Measurements from ENCODE around the gene SPATA13. TPM values are rescaled to one million over a fixed set of nuclear protein-coding genes. Genes with fewer than 3 reads are reported as not detected.

The SPATA13 gene
- total RNA-seq, 1 experiment from 2014 or later = 14.1 TPM

GRCh38 chr13:24184265-24184841 lies 23.8 kb downstream of the SPATA13 start:
- H3K27ac Mint-ChIP-seq = no peak overlapping the region
- no peaks in the 10 kb centered on the region for H3K27me3 ChIP-seq (ENCODE audit: insufficient read depth, low read length)
- H4K91ac ChIP-seq (ENCODE audit: insufficient read length, low read depth, low read length) = no peak overlapping the region
- H3K4me2 ChIP-seq (ENCODE audit: insufficient read depth, insufficient read length, low read length) = no peak overlapping the region
- H2BK15ac ChIP-seq (ENCODE audit: low read depth, low read length) = no peak overlapping the region
- no peaks in the 10 kb centered on the region for H3K23me2 ChIP-seq (ENCODE audit: insufficient read length, low read depth, low read length, poor library complexity, severe bottlenecking)
- no peak overlapping the region for H3K18ac ChIP-seq (ENCODE audit: insufficient read length, low read depth, low read length)
- no peak overlapping the region for H3K27ac ChIP-seq (ENCODE audit: insufficient read length, low read depth, low read length)
- no peak overlapping the region for H3K56ac ChIP-seq (ENCODE audit: insufficient read length, low read depth, low read length)
- H3T11ph ChIP-seq (ENCODE audit: low read length) = no peak overlapping the region
- no peak overlapping the region for H2BK20ac ChIP-seq (ENCODE audit: low read depth, low read length, poor library complexity, severe bottlenecking)
- DNase-seq = no peak
- peaks cover 0 to 9% (median 8%) of the 10 kb centered on the region in 3 experiments; a peak in 3 of 7 replicates for H3K36me3 Mint-ChIP-seq (ENCODE audit: insufficient read depth in 1 of 3, low read depth in 3 of 3)
- peaks cover 2% of the 10 kb centered on the region for H3K79me2 ChIP-seq (ENCODE audit: insufficient read depth, low read length)
- no peak overlapping the region for H3K9ac ChIP-seq (ENCODE audit: extremely low read depth, insufficient read length, low read length)
- no peak overlapping the region for H2AK5ac ChIP-seq (ENCODE audit: insufficient read length, low read length)
- H3K4me1 Mint-ChIP-seq = peaks cover 32 to 39% of the 10 kb centered on the region in 2 experiments
- no peak overlapping the region for H4K8ac ChIP-seq (replicated peaks; ENCODE audit: insufficient read length, low read depth, low read length)
- H4K5ac ChIP-seq (ENCODE audit: insufficient read length, low read depth, low read length) = no peak overlapping the region
- H2BK12ac ChIP-seq (ENCODE audit: insufficient read length, low read depth, low read length) = no peak overlapping the region
- H2BK5ac ChIP-seq (ENCODE audit: insufficient read length, low read length) = no peak overlapping the region
- H2AFZ ChIP-seq (ENCODE audit: low read length) = no peak overlapping the region
- H4K20me1 ChIP-seq (ENCODE audit: control insufficient read depth, insufficient read depth, insufficient read length) = no peaks in the 10 kb centered on the region
- no peaks in the 10 kb centered on the region for H3K79me1 ChIP-seq (ENCODE audit: insufficient read depth, low read depth, low read length, poor library complexity, severe bottlenecking)
- WGBS (ENCODE audit: extremely low coverage, insufficient read length, low lambda C conversion rate) = no CpG with 5 or more reads among the region's 4 CpGs
- no peak overlapping the region for H3K23ac ChIP-seq (ENCODE audit: insufficient read length, low read depth, low read length)
- no peak overlapping the region for H3K4ac ChIP-seq (ENCODE audit: low read depth, low read length)
- H3K14ac ChIP-seq (ENCODE audit: insufficient read depth, low read length) = no peak overlapping the region
- no peak overlapping the region for H2BK120ac ChIP-seq (ENCODE audit: low read depth, low read length, poor library complexity, severe bottlenecking)
- no peaks in the 10 kb centered on the region for H3K9me3 ChIP-seq (ENCODE audit: control insufficient read depth, low read depth, low read length)
- TF ChIP-seq, protein P1, sequence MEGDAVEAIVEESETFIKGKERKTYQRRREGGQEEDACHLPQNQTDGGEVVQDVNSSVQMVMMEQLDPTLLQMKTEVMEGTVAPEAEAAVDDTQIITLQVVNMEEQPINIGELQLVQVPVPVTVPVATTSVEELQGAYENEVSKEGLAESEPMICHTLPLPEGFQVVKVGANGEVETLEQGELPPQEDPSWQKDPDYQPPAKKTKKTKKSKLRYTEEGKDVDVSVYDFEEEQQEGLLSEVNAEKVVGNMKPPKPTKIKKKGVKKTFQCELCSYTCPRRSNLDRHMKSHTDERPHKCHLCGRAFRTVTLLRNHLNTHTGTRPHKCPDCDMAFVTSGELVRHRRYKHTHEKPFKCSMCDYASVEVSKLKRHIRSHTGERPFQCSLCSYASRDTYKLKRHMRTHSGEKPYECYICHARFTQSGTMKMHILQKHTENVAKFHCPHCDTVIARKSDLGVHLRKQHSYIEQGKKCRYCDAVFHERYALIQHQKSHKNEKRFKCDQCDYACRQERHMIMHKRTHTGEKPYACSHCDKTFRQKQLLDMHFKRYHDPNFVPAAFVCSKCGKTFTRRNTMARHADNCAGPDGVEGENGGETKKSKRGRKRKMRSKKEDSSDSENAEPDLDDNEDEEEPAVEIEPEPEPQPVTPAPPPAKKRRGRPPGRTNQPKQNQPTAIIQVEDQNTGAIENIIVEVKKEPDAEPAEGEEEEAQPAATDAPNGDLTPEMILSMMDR (conservative IDR thresholded peaks at IDR 0.05) = no peak
- no peaks in the 10 kb centered on the region for H3K27me3 Mint-ChIP-seq (ENCODE audit: low read depth)
- peaks cover 7 to 10% of the 10 kb centered on the region in 2 experiments for H3K9me3 Mint-ChIP-seq
- H3K4me1 ChIP-seq (ENCODE audit: insufficient read depth, low read length) = no peaks in the 10 kb centered on the region; the same call in 1 of the 2 replicates
- no peak overlapping the region for H3K4me3 Mint-ChIP-seq

Measured in H9 (cell line).